Lung (tissue), 12 donors: Measurements from ENCODE around the gene CNST. TPM values are rescaled to one million over a fixed set of nuclear protein-coding genes. Genes with fewer than 3 reads are reported as not detected.
"Not testable (repeated sequence)": the region's sequence is repeated elsewhere in the genome, so short reads cannot be mapped to it uniquely, and the experiment has no call there.

Experiments
- ATAC-seq: fragments of 200-7000 bp; cut with Tn5 transposase; one replicate; pipeline ENCODE4 v1.9.1; 2020; ENCODE audit warnings: moderate number of reproducible peaks; ENCODE audit not compliant: insufficient read depth, low FRiP score
- DNase-seq, 3 donors: peaks; one replicate each; pipeline ENCODE4 v3.0.0-alpha.2; 2013 to 2017
- H3K27ac ChIP-seq, 2 donors: one replicate each; pipeline ENCODE4 v1.5.1; 2013; ENCODE audit warnings: mild to moderate bottlenecking in 2 of 2, moderate library complexity in 2 of 2, control low read depth in 1 of 2, inconsistent platforms in 1 of 2, low read depth in 1 of 2, low read length in 1 of 2
- H3K27me3 ChIP-seq, 3 donors: one replicate each; pipeline ENCODE4 v1.5.1; 2013; ENCODE audit warnings: low read length in 2 of 3; ENCODE audit not compliant: control insufficient read depth in 3 of 3, insufficient read depth in 3 of 3
- H3K36me3 ChIP-seq, 4 donors: one replicate each; pipeline ENCODE4 v1.5.1; 2013; ENCODE audit warnings: low read length in 4 of 4, mild to moderate bottlenecking in 1 of 4, moderate library complexity in 1 of 4; ENCODE audit not compliant: control insufficient read depth in 4 of 4, insufficient read depth in 4 of 4
- H3K4me1 ChIP-seq, 5 donors: one replicate each; pipeline ENCODE4 v1.5.1; 2013; ENCODE audit warnings: low read length in 5 of 5, mild to moderate bottlenecking in 2 of 5, moderate library complexity in 1 of 5; ENCODE audit not compliant: control insufficient read depth in 5 of 5, insufficient read depth in 5 of 5
- H3K4me3 ChIP-seq: one replicate; pipeline ENCODE4 v1.5.1; 2013; ENCODE audit warnings: mild to moderate bottlenecking, control low read depth, moderate library complexity
- H3K9ac ChIP-seq, 2 donors: one replicate each; pipeline ENCODE4 v1.5.1; 2013; ENCODE audit warnings: low read length in 2 of 2, control low read depth in 1 of 2; ENCODE audit not compliant: insufficient read depth in 1 of 2
- H3K9me3 ChIP-seq, 4 donors: one replicate each; pipeline ENCODE4 v1.5.1; 2013; ENCODE audit warnings: low read length in 3 of 4, mild to moderate bottlenecking in 1 of 4, moderate library complexity in 1 of 4; ENCODE audit not compliant: control insufficient read depth in 4 of 4, insufficient read depth in 3 of 4
- CTCF ChIP-seq: IDR thresholded peaks from 2 replicates; pipeline ENCODE4 v1.5.1; 2012; ENCODE audit warnings: mild to moderate bottlenecking; ENCODE audit errors: control extremely low read depth, extremely low read depth
- WGBS, 2 donors: extraction: QIAGEN DNeasy Blood & Tissue Kit; methylation state at CpG; one replicate each; pipeline ENCODE4 v1.1.7; 2013; 5-methylcytosine and 5-hydroxymethylcytosine counted together
- polyA plus RNA-seq, 2 donors: library from polyadenylated mRNA; stranded (reverse); fragments of 200-250 nt; gene quantifications; one replicate each; pipeline ENCODE4 v1.2.1, GENCODE V29; 2013
- total RNA-seq, 2 donors: library from RNA; depleted of rRNA in 1 of 2; stranded (reverse); fragments of >200 nt in 1 of 2; gene quantifications; one replicate each; pipeline ENCODE4 v1.2.1, GENCODE V29; 2014 to 2021
- donor health status: control.
- donor health status: control.
- donor health status: Bipolar disorder and iron deficiency.
- donor health status: healthy.
- donor health status: DM: yes; HTN: yes; CAD: no.

Gene CNST
- total and polyA plus RNA-seq, 4 donors: 6.1 to 37.3 (median 17.2) TPM

- WGBS, 2 donors: 86 to 94% methylated on average over 13 of the region's 13 CpGs
- Histone ChIP-seq H3K4me3 (no peak overlapping the region), H3K4me1 (peaks cover 0 to 2% (median 0%) of the 10 kb centered on the region in 5 donors), H3K27ac (peak overlapping the region in 1 of 2 donors; percentile 74), H3K9me3 (peaks cover 0 to 1% (median 0%) of the 10 kb centered on the region in 4 donors), H3K36me3 (peaks cover 2 to 13% (median 9%) of the 10 kb centered on the region in 4 donors), H3K27me3 (no peaks in the 10 kb centered on the region), H3K9ac (no peak overlapping the region)
- DNase-seq (peak in 1 of 3 donors; percentile 35), ATAC-seq (peak; percentile 63)
- no peak for TF ChIP-seq CTCF
These were observed 66.3 kb downstream of the CNST start for GRCh38 chr1:246632281-246633168.

GRCh38 chr1:246634659-246635058, 68.4 kb downstream of the CNST start:
- DNase-seq: not testable (repeated sequence)

GRCh38 chr1:246638941-246639655, 72.8 kb downstream of the CNST start:
- WGBS, 2 donors: 94 to 97% methylated on average over 16 of the region's 16 CpGs
- no peak overlapping the region for H3K9ac ChIP-seq
- TF ChIP-seq CTCF: no peak

More at GRCh38 chr1:246634659-246635058, 68.4 kb downstream of the CNST start:
- ATAC-seq, H3K27ac ChIP-seq, H3K9ac ChIP-seq, H3K4me3 ChIP-seq, H3K9me3 ChIP-seq, H3K4me1 ChIP-seq, H3K27me3 ChIP-seq: not testable (repeated sequence)
- 93 to 94% methylated on average over 14 to 24 of the region's 26 CpGs for WGBS, 2 donors
- H3K36me3 ChIP-seq: peaks cover 9 to 25% (median 11%) of the 10 kb centered on the region in 4 donors

GRCh38 chr1:246639732-246640131, 73.5 kb downstream of the CNST start:
- DNase-seq (no peak), ATAC-seq (no peak)
- H3K27me3 ChIP-seq: no peaks in the 10 kb centered on the region
- peaks cover 6 to 26% (median 15%) of the 10 kb centered on the region in 4 donors for H3K36me3 ChIP-seq
- no peak overlapping the region for H3K9ac ChIP-seq
- TF ChIP-seq CTCF: no peak
- H3K4me3 ChIP-seq: no peak overlapping the region
- no peaks in the 10 kb centered on the region for H3K9me3 ChIP-seq
- peaks cover 0 to 3% (median 0%) of the 10 kb centered on the region in 5 donors for H3K4me1 ChIP-seq
- no peak overlapping the region for H3K27ac ChIP-seq
- 57 to 75% methylated on average over 9 of the region's 9 CpGs for WGBS, 2 donors

More at GRCh38 chr1:246638941-246639655, 72.8 kb downstream of the CNST start:
- DNase-seq: no peak
- no peak for ATAC-seq
- Histone ChIP-seq H3K36me3 (peaks cover 6 to 24% (median 13%) of the 10 kb centered on the region in 4 donors), H3K4me3 (no peak overlapping the region), H3K4me1 (peaks cover 0 to 3% (median 0%) of the 10 kb centered on the region in 5 donors), H3K27me3 (no peaks in the 10 kb centered on the region), H3K9me3 (no peaks in the 10 kb centered on the region), H3K27ac (no peak overlapping the region)
